ENCODE results near the gene NSA2. TPM values are rescaled to one million over a fixed set of nuclear protein-coding genes. Genes with fewer than 3 reads are reported as not detected.

Gene NSA2
- total RNA-seq, 4 donors from 2014 or later = 91.5 to 229 (median 112) TPM

DNA sequence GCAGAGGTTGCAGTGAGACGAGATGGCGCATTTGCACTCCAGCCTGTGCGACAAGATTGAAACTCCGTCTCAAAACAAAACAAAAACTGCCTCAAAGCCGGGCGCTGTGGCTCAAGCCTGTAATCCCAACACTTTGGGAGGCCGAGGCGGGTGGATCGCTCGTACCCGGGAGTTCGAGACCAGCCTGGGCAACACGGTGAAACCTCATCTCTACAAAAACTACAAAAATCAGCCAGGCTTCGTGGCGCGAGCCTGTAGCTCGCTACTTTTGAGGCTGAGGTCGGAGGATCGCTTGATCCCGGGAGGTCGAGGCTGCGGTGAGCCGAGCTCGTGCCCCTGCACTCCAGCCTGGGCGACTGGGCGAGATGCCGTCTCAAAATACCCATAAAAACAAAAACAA is 1.1 kb upstream of the NSA2 start:
- TF ChIP-seq POLR2A (IDR thresholded peaks at IDR 0.05) (no peak), CTCF (IDR thresholded peaks at IDR 0.05) (no peak)
- Histone ChIP-seq H3K4me1 (peaks cover 5 to 14% of the 10 kb centered on the region in 2 donors), H3K27ac (peak overlapping the region in 1 of 2 donors; percentile 86), H3K9me3 (no peaks in the 10 kb centered on the region), H3K36me3 (no peaks in the 10 kb centered on the region), H3K27me3 (no peaks in the 10 kb centered on the region), H3K4me3 (peak overlapping the region; percentile 76 to 92)
- no peak for DNase-seq
- intact Hi-C loops (cut with DNase I; ENCODE audit: low total_unique reads) = no loop called here

- peak overlapping the region; percentile 83 to 86 for H3K27ac ChIP-seq
- H3K4me1 ChIP-seq = peaks cover 5 to 14% of the 10 kb centered on the region in 2 donors
- peak in 1 of 4 experiments; percentile 27 for TF ChIP-seq CTCF (IDR thresholded peaks at IDR 0.05)
- TF ChIP-seq POLR2A (IDR thresholded peaks at IDR 0.05) = no peak
- peak overlapping the region; percentile 76 to 92 for H3K4me3 ChIP-seq
- H3K36me3 ChIP-seq = no peaks in the 10 kb centered on the region
- intact Hi-C loops (cut with DNase I; ENCODE audit: low total_unique reads) = no loop called here
- no peaks in the 10 kb centered on the region for H3K27me3 ChIP-seq
- no peak for DNase-seq
- no peaks in the 10 kb centered on the region for H3K9me3 ChIP-seq
These were observed 616 bp upstream of the NSA2 start for GRCh38 chr5:74766418-74766848.

DNA sequence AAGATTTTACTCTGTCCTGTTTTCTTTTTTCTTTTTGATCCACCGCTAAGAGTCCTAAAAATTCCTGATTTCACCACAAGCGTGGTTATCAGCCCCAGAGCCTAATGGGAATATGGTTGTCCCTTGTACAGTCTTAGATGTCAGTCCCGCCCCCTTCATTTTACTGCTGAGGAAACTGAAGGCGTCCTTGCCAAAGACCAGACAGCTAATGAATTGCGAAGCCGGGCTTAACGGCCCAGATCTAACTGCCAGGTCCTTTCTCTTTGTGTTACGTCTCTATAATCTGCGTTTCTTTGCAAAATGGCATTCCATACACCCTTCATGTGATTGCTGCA is 497 bp downstream of the NSA2 start:
- TF ChIP-seq CTCF (IDR thresholded peaks at IDR 0.05) (peak in 1 of 4 experiments; percentile 1), POLR2A (IDR thresholded peaks at IDR 0.05) (no peak)
- no peaks in the 10 kb centered on the region for H3K36me3 ChIP-seq
- H3K27me3 ChIP-seq = no peaks in the 10 kb centered on the region
- DNase-seq = no peak
- peak overlapping the region; percentile 83 to 86 for H3K27ac ChIP-seq
- intact Hi-C loops (cut with DNase I; ENCODE audit: low total_unique reads) = no loop called here
- no peaks in the 10 kb centered on the region for H3K9me3 ChIP-seq
- peaks cover 5 to 14% of the 10 kb centered on the region in 2 donors for H3K4me1 ChIP-seq
- peak overlapping the region; percentile 76 to 92 for H3K4me3 ChIP-seq

DNA sequence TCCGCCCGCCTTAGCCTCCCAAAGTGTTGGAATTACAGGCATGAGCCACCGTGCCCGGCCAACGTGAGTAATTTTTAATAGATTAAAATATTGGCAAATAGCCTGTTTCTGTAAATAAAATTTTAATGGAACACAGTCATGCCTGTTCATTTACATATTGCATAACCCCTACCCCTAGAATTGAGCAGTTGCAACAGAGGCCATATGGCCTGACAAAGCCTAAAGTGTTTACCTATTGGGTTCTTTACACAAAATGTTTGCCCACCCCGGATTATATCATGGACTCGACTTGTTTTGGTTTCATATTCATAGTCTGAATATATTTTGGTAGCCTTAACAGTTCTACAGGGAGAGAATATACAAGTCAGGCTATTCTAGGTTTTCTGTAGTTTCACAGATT is 5.3 kb downstream of the NSA2 start:
- Histone ChIP-seq H3K27ac (no peak overlapping the region), H3K27me3 (no peaks in the 10 kb centered on the region), H3K9me3 (no peaks in the 10 kb centered on the region), H3K36me3 (no peaks in the 10 kb centered on the region), H3K4me3 (no peak overlapping the region), H3K4me1 (peaks cover 0 to 6% of the 10 kb centered on the region in 2 donors)
- no peak for TF ChIP-seq POLR2A (IDR thresholded peaks at IDR 0.05)
- no peak for TF ChIP-seq CTCF (IDR thresholded peaks at IDR 0.05)
- no peak for DNase-seq
- intact Hi-C loops (cut with DNase I; ENCODE audit: low total_unique reads) = no loop called here

GRCh38 chr5:74778609-74779008 is 11.6 kb downstream of the NSA2 start:
- Histone ChIP-seq H3K27ac (no peak overlapping the region), H3K9me3 (no peaks in the 10 kb centered on the region), H3K27me3 (no peaks in the 10 kb centered on the region), H3K4me1 (no peaks in the 10 kb centered on the region), H3K4me3 (no peak overlapping the region), H3K36me3 (no peaks in the 10 kb centered on the region)
- TF ChIP-seq CTCF (IDR thresholded peaks at IDR 0.05) = no peak
- TF ChIP-seq POLR2A (IDR thresholded peaks at IDR 0.05) = no peak
- intact Hi-C loops (cut with DNase I; ENCODE audit: low total_unique reads) = no loop called here
- no peak for DNase-seq
